GM11168 (cell line): ENCODE results near the gene DOHH.

ENCODE experiments used
- in situ Hi-C: fragments of 300-500 bp; cut with MboI; formaldehyde crosslinking; loops from one replicate; pipeline ENCODE4 v1.12.0; 2022; ENCODE audit warnings: low sequenced_read_pairs; ENCODE audit not compliant: unreplicated experiment

Gene DOHH

GRCh38 chr19:3481241-3482090 lies 19.0 kb downstream of the DOHH start:
- in situ Hi-C loops, result loop anchor here (10.0 kb wide), 1 partner anchor 157 kb away; no protein-coding TSS in a partner anchor

GRCh38 chr19:3480383-3481091 lies 19.9 kb downstream of the DOHH start, which contains the start of gene SMIM24:
Gene SMIM24, minus strand, starts transcription at chr19:3480525. Its CDS starts 62 bp downstream, at chr19:3480463.
- in situ Hi-C loops, result loop anchor here (10.0 kb wide), 1 partner anchor 156 kb away; no protein-coding TSS in a partner anchor

DNA sequence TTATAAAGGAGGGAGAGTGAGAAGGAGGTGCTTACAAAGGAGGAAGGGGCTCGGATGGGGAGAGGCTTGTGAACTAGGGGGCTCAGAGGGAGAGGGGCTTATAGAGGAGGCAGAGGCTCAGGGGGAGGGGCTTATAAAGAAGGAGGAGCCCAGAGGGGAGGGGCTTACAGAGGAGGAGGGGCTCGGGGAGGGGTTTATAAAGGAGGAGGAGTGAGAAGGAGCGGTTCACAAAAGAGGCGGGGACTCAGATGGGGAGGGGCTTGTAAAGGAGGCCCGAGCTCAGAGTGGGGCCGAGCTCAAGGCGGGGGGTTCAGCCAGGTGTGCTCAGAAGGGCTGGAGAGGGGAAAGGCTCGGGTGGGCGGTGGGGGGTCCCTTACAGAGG lies 20.6 kb downstream of the DOHH start:
- in situ Hi-C loops, result loop anchor here (10.0 kb wide), 1 partner anchor 155 kb away; no protein-coding TSS in a partner anchor

DNA sequence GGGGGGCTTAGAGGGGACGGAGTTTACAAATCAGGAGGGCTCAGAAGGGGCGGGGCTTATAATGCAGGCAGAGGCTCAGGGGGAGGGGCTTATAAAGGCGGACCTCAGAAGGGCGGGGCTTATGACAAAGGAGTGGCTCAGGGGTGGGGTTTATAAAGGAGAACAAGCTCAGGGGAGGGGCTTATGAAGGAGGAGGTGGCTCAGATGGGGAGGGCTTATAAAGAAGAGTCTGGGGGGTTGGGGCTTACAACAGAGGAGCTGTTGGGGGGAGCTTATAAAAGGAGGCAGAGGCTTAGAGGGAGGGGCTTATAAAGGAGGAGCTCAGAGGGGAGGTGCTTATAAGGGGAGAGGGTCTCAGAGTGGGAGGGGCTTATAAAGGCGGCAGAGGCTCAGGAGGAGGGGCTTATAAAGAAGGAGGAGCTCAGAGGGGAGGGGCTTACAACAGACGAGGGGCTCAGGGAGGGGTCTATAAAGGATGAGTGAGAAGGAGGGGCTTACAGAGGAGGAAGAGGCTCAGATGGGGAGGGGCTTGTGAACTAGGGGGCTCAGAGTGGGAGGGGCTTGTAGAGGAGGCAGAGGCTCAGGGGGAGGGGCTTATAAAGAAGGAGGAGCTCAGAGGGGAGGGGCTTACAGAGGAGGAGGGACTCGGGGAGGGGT lies 21.2 kb downstream of the DOHH start:
- in situ Hi-C loops, result no loop called here

DNA sequence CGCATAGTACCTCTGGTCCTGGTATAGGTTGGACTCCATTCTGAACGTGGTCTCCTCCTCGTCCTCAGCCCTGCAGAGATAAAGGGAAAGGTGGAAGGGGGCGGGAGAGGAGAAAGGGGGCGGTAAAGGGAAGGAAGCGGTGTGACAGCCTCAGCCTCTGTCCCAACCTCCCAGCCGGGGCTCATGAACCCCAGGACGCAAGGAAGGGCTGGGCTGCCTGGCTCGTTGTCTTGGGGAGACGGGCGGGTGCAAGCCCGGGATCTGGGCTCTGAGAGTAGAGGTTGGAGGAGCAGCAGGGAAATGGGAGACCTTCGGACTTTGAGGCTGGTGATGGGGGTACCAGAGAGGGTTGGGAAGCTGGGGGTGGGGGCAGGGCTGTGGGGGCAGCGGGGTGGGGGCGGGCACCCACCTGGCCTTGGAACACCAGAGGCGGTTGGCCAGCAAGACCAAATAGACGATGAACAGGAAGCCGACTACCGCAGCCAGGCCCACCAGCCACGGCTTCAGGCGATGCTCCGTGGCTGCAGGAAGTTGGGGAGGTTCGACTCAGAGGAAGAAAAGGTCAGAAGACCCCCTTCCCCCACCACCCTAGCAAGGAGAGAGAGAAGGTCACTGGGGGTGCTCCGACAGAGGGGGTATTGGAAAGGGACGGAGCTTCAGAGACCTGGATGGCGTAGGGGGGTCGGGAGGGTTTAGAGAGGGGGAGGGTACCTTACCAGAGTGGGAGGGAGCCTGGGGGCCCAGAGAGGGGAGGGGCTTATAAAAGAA lies 21.9 kb downstream of the DOHH start:
- in situ Hi-C loops, result no loop called here

DNA sequence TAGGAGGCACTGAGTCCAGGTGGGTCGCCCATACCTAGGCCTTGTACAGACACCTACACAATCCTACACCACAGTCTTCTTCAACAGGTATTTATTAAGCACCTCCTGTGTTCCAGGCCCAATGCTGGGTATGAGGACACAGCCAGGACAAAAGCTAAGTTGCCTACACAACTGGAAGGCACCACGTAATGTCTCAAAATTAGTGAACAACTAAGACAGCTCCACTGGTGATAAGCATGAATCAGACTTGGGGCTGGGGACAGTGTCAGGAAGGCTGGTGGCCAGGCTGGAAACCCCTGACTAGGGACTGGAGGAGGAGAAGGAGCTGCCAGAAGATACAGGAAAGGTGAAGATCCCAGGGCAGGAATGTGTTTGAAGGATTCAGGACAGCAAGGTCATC lies 22.5 kb downstream of the DOHH start:
- in situ Hi-C loops, result no loop called here

DNA sequence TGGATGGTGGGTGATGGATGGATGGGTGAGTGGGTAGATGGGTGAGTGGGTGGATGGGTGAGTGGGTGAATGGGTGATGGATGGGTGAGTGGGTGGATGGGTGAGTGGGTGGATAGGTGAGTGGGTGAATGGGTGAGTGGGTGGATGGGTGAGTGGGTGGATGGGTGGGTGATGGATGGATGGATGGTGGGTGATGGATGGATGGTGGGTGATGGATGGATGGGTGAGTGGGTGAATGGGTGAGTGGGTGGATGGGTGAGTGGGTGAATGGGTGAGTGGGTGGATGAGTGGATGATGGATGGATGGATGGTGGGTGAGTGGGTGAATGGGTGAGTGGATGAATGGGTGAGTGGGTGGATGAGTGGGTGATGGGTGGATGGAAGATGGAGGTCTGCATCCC lies 23.0 kb downstream of the DOHH start:
- in situ Hi-C loops, result no loop called here

DNA sequence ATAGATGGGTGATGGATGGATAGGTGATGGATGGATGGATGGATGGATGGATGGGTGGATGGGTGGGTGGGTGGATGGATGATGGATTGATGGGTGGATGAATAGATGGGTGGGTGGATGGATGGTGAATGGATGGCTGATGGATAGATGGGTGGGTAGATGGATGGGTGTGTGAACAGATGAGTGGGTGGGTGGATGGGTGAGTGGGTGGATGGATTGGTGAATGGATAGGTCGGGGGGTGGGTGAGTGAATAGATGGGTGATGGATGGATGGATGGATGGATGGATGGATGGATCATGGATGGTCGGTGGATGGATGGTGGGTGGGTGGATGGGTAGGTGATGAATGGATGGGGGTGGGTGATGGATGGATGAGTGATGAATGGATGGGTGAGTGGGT lies 23.6 kb downstream of the DOHH start:
- in situ Hi-C loops, result no loop called here

DNA sequence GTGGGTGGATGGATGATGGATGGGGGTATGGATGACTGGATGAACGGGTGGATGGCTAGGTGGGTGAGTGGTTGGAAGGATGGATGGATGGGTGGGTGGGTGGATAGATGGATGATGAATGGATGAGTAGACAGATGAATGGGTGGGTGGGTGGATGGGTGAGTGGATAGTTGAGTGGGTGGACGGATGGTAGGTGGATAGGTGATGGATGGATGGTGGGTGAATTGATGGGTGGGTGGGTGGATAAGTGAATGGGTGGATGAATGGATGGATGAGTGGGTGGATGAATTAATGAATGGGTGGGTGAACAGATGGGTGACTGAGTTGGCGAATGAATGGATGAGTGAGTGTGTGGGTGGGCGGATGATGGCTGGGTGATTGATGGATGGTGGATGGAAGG lies 25.0 kb downstream of the DOHH start:
- in situ Hi-C loops, result no loop called here

DNA sequence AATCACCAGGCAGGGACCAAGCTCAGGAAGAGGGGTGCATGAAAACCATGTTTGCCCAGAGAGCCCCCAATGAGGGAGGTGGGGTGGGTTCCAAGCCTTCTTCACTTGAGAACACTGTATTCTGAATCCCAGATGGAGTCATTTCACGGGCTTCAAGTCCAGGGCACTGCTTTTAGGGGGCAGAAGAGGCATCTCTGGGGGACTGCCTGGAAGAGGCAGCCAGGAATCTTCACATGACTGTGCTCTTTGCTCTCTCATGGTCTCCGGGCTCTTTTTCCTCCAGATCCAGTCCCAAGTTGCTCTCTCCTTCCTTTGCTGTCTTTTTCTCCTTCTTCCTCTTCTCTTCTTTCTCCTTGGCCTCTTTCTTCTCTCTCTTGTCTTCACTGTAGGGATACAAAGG lies 25.9 kb downstream of the DOHH start:
- in situ Hi-C loops, result no loop called here

GRCh38 chr19:3474010-3474409 lies 26.5 kb downstream of the DOHH start:
- in situ Hi-C loops, result no loop called here

GRCh38 chr19:3471954-3472655 lies 28.4 kb downstream of the DOHH start:
- in situ Hi-C loops, result no loop called here

DNA sequence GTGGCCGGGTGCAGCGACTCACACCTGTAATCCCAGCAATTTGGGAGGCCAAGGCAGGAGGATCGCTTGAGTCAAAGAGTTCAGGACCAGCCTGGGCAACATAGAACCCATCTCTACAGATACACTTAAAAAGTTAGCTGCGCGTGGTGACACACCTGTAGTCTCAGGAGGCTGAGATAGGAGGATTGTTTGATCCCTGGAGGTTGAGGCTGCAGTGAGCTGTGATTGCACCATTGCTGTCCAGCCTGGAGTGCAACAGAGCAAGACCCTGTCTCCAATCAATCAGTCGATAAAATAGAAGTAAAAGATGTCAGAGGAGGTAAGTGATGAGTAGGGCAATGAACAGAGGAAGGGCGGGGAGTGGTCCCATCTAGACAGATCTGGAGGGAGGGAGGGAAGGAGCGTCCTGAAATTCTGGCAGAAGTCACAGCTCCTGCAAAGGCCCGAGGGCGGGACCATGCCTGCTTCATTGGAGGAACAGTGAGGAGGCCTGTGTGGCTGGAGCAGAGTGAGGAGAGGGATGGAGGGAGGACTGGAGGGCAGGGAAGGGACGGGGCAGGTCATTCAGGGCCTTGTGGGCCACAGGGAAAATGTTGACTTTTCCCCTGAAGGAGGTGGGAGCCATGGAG lies 29.9 kb downstream of the DOHH start:
- in situ Hi-C loops, result no loop called here

GRCh38 chr19:3469638-3470499 lies 30.6 kb downstream of the DOHH start:
- in situ Hi-C loops, result no loop called here

DNA sequence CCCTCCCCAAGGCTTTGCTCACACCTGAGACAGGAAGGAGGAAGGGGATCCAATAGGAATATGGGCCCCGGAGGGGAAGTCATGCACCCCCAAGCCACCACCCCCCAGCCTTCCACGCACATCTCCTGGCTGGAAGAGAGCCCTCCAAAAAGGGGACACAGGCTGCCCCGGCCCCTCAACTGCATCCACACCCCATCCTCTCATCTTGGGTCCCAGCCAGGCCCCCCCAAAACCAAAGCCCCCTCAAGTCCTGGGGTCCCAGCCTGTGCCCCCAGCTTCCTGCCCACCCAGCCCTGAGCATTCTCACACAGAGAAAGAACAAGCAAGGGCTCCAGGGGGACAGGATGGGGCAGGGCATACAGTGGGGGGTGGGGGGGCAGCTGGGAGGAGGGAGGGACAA lies 32.3 kb downstream of the DOHH start:
- in situ Hi-C loops, result no loop called here

- in situ Hi-C loops, result no loop called here
Measured at GRCh38 chr19:3467437-3468198, 32.9 kb downstream of the DOHH start.

DNA sequence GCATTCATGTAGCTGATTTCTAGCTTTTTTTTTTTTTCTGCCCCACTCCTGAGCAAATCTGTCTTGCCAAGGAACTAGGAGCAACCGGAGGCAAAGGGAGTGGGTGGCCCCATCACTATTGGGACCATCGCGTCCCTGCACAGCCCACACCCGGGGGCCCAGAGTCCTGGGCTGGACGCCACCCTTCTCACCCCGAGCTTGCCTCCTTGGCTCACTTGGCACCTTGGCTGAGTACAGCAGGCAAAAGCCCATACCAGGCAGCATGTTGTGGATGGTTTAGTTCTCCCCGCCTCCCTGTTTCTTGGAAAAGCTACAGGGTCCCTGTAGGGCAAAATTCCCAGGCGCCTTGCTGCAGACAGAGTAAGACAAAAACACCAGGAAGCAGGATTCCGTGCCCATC lies 33.8 kb downstream of the DOHH start:
- in situ Hi-C loops, result no loop called here

- in situ Hi-C loops, result no loop called here
Measured at GRCh38 chr19:3465552-3465951, 34.9 kb downstream of the DOHH start.
